Mononuclear cell (primary cell): ENCODE results near the gene ARFGAP1. TPM values are rescaled to one million over a fixed set of nuclear protein-coding genes. Genes with fewer than 3 reads are reported as not detected.
"Not testable (repeated sequence)": the region's sequence is repeated elsewhere in the genome, so short reads cannot be mapped to it uniquely, and the experiment has no call there.

ENCODE experiments used
- H3K27me3 ChIP-seq: 2 replicates; pipeline ENCODE4 v1.6.0; 2011; ENCODE audit warnings: low read length, control low read depth; ENCODE audit not compliant: insufficient read depth
- H3K4me1 ChIP-seq: 2 replicates; pipeline ENCODE4 v1.5.1; 2011; ENCODE audit warnings: mild to moderate bottlenecking, low read length, control low read depth; ENCODE audit not compliant: insufficient read depth
- H3K4me3 ChIP-seq: 2 replicates; pipeline ENCODE4 v1.5.1; 2011; ENCODE audit warnings: mild to moderate bottlenecking, low read length, moderate library complexity
- H3K9me3 ChIP-seq: 2 replicates; pipeline ENCODE4 v1.5.1; 2011; ENCODE audit warnings: low read depth, mild to moderate bottlenecking, control low read depth, low read length
- total RNA-seq: library from RNA; depleted of rRNA; stranded (reverse); fragments of >200 nt; gene quantifications from one replicate; pipeline ENCODE4 v1.2.3, GENCODE V29; 2012

The ARFGAP1 gene
- total RNA-seq, 1 donor, result 36.4 TPM

GRCh38 chr20:63251350-63251749 lies 21.3 kb upstream of the ARFGAP1 start:
- not testable (repeated sequence) for H3K9me3 ChIP-seq, H3K4me3 ChIP-seq, H3K4me1 ChIP-seq
- H3K27me3 ChIP-seq, result peaks cover 17% of the 10 kb centered on the region

GRCh38 chr20:63252284-63252711 lies 20.3 kb upstream of the ARFGAP1 start:
- Histone ChIP-seq H3K4me1 (no peaks in the 10 kb centered on the region), H3K9me3 (no peaks in the 10 kb centered on the region), H3K27me3 (peaks cover 17% of the 10 kb centered on the region), H3K4me3 (no peak overlapping the region)

- Histone ChIP-seq H3K4me3 (no peak overlapping the region), H3K4me1 (no peaks in the 10 kb centered on the region), H3K27me3 (peaks cover 17% of the 10 kb centered on the region), H3K9me3 (no peaks in the 10 kb centered on the region)
Observed at GRCh38 chr20:63253065-63253437, 19.6 kb upstream of the ARFGAP1 start.

- Histone ChIP-seq H3K4me3 (no peak overlapping the region), H3K9me3 (no peaks in the 10 kb centered on the region), H3K27me3 (peaks cover 17% of the 10 kb centered on the region), H3K4me1 (no peaks in the 10 kb centered on the region)
Observed at GRCh38 chr20:63253438-63254231, 19.0 kb upstream of the ARFGAP1 start.

GRCh38 chr20:63254232-63254605 lies 18.4 kb upstream of the ARFGAP1 start, which contains the start of gene NKAIN4:
Gene NKAIN4 (minus strand): TSS chr20:63254463. CDS start chr20:63254450, 13 bp downstream.
- H3K9me3 ChIP-seq, result no peaks in the 10 kb centered on the region
- no peaks in the 10 kb centered on the region for H3K4me1 ChIP-seq
- H3K27me3 ChIP-seq, result peaks cover 17% of the 10 kb centered on the region
- no peak within 1 kb of the TSS for H3K4me3 ChIP-seq

GRCh38 chr20:63254606-63255384 lies 17.8 kb upstream of the ARFGAP1 start:
- H3K27me3 ChIP-seq, result peaks cover 17% of the 10 kb centered on the region
- no peaks in the 10 kb centered on the region for H3K4me1 ChIP-seq
- no peak overlapping the region for H3K4me3 ChIP-seq
- no peaks in the 10 kb centered on the region for H3K9me3 ChIP-seq

- peaks cover 17% of the 10 kb centered on the region for H3K27me3 ChIP-seq
- H3K4me3 ChIP-seq, result no peak overlapping the region
- no peaks in the 10 kb centered on the region for H3K9me3 ChIP-seq
- no peaks in the 10 kb centered on the region for H3K4me1 ChIP-seq
Observed at GRCh38 chr20:63255931-63256704, 16.5 kb upstream of the ARFGAP1 start.

GRCh38 chr20:63256954-63257353 lies 15.7 kb upstream of the ARFGAP1 start:
- Histone ChIP-seq H3K27me3 (peaks cover 17% of the 10 kb centered on the region), H3K4me1 (no peaks in the 10 kb centered on the region), H3K4me3 (no peak overlapping the region), H3K9me3 (no peaks in the 10 kb centered on the region)

- Histone ChIP-seq H3K4me3 (no peak overlapping the region), H3K27me3 (peaks cover 17% of the 10 kb centered on the region), H3K9me3 (no peaks in the 10 kb centered on the region), H3K4me1 (no peaks in the 10 kb centered on the region)
Observed at GRCh38 chr20:63257629-63258028, 15.0 kb upstream of the ARFGAP1 start.

- Histone ChIP-seq H3K4me3 (no peak overlapping the region), H3K4me1 (no peaks in the 10 kb centered on the region), H3K27me3 (peaks cover 10% of the 10 kb centered on the region), H3K9me3 (no peaks in the 10 kb centered on the region)
Observed at GRCh38 chr20:63258781-63259180, 13.8 kb upstream of the ARFGAP1 start.

- Histone ChIP-seq H3K27me3 (peaks cover 7% of the 10 kb centered on the region), H3K4me1 (no peaks in the 10 kb centered on the region), H3K9me3 (no peaks in the 10 kb centered on the region), H3K4me3 (no peak overlapping the region)
Observed at GRCh38 chr20:63259734-63260460, 12.7 kb upstream of the ARFGAP1 start.

- H3K4me1 ChIP-seq, result no peaks in the 10 kb centered on the region
- H3K9me3 ChIP-seq, result no peaks in the 10 kb centered on the region
- peaks cover under 1% of the 10 kb centered on the region for H3K27me3 ChIP-seq
- no peak overlapping the region for H3K4me3 ChIP-seq
Observed at GRCh38 chr20:63260521-63260920, 12.1 kb upstream of the ARFGAP1 start.

- Histone ChIP-seq H3K4me1 (no peaks in the 10 kb centered on the region), H3K9me3 (no peaks in the 10 kb centered on the region), H3K4me3 (no peak overlapping the region), H3K27me3 (no peaks in the 10 kb centered on the region)
Observed at GRCh38 chr20:63261060-63261794, 11.4 kb upstream of the ARFGAP1 start.
